Mucosa of rectum (tissue), 2 donors: ENCODE results near the gene XRCC3.
A peak's percentile ranks its signal among the peaks of the same experiment; 100 is the strongest.

Experiments used
- H3K27ac ChIP-seq, 2 donors: one replicate each; pipeline ENCODE4 v1.7.0; 2013; ENCODE audit warnings: inconsistent platforms in 2 of 2, low read depth in 2 of 2, low read length in 2 of 2
- H3K27me3 ChIP-seq, 2 donors: one replicate each; pipeline ENCODE4 v1.7.0; 2013; ENCODE audit warnings: low read length in 2 of 2; ENCODE audit not compliant: control insufficient read depth in 2 of 2, insufficient read depth in 2 of 2
- H3K36me3 ChIP-seq, 2 donors: one replicate each; pipeline ENCODE4 v1.7.0; 2013; ENCODE audit warnings: low read length in 2 of 2; ENCODE audit not compliant: control insufficient read depth in 2 of 2, insufficient read depth in 2 of 2
- H3K4me1 ChIP-seq, 2 donors: one replicate each; pipeline ENCODE4 v1.7.0; 2013; ENCODE audit warnings: low read length in 2 of 2, mild to moderate bottlenecking in 1 of 2; ENCODE audit not compliant: control insufficient read depth in 2 of 2, insufficient read depth in 2 of 2
- H3K4me3 ChIP-seq, 2 donors: one replicate each; pipeline ENCODE4 v1.7.0; 2013; ENCODE audit warnings: low read length in 2 of 2
- H3K9ac ChIP-seq, 2 donors: one replicate each; pipeline ENCODE4 v1.7.0; 2013; ENCODE audit warnings: low read length in 2 of 2, low read depth in 1 of 2, mild to moderate bottlenecking in 1 of 2
- H3K9me3 ChIP-seq, 2 donors: one replicate each; pipeline ENCODE4 v1.7.0; 2013; ENCODE audit warnings: low read length in 2 of 2; ENCODE audit not compliant: control insufficient read depth in 2 of 2
- donor health status: healthy.
- donor health status: Normal muscosa, but diverticular disease.

The XRCC3 gene

DNA sequence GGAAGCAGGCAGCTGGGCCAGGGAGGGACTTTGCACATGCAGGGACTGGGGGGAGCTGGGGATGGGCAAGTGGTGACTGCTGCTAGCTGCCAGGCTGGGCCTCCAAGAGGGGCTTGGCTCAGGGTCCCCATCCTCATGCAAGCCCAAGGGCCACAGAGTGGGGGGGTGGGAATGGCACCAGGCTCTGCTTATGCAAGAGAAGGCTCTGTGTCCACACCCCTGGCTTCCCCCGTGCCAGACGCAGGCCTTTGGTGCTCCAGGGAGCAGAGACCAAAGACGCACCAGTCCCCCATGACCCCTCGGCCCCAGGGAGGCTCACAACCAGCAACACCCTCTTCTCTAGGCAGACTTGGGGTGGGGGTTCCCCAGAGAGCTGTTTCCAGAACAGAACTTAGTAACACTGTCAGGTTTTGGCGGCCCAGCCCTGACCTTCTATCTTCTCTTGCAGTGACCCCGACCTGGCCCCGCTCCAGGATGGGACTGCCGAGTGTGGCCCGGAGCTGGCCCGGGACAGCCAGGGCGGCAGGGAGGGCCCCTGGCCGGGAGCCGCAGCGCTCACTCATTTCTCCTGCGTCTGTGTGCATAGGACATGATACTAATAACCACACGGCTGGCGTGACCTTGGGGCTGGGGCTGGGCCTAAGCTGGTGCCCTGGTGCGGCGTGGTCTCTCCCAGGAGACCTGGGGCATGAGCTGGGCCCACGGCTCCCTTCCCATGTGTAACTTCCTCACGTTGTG, 14.3 kb downstream of the XRCC3 start:
- H3K27ac ChIP-seq: no peak overlapping the region
- peaks cover 22 to 24% of the 10 kb centered on the region in 2 donors for H3K4me1 ChIP-seq
- no peak overlapping the region for H3K4me3 ChIP-seq
- H3K27me3 ChIP-seq: no peaks in the 10 kb centered on the region
- H3K9ac ChIP-seq: no peak overlapping the region
- H3K36me3 ChIP-seq: peaks cover 33 to 45% of the 10 kb centered on the region in 2 donors
- no peaks in the 10 kb centered on the region for H3K9me3 ChIP-seq

- H3K36me3 ChIP-seq: peaks cover 27 to 45% of the 10 kb centered on the region in 2 donors
- H3K27me3 ChIP-seq: no peaks in the 10 kb centered on the region
- H3K4me1 ChIP-seq: peaks cover 22 to 24% of the 10 kb centered on the region in 2 donors
- H3K4me3 ChIP-seq: no peak overlapping the region
- H3K9ac ChIP-seq: no peak overlapping the region
- H3K9me3 ChIP-seq: no peaks in the 10 kb centered on the region
- no peak overlapping the region for H3K27ac ChIP-seq
Measured at GRCh38 chr14:103699901-103700752, 15.1 kb downstream of the XRCC3 start.

GRCh38 chr14:103699261-103699661, 16.0 kb downstream of the XRCC3 start:
- Histone ChIP-seq H3K36me3 (peaks cover 32 to 47% of the 10 kb centered on the region in 2 donors), H3K4me1 (peaks cover 22 to 24% of the 10 kb centered on the region in 2 donors), H3K27ac (no peak overlapping the region), H3K9me3 (no peaks in the 10 kb centered on the region), H3K9ac (no peak overlapping the region), H3K27me3 (no peaks in the 10 kb centered on the region), H3K4me3 (no peak overlapping the region)

- no peak overlapping the region for H3K9ac ChIP-seq
- H3K27ac ChIP-seq: peak overlapping the region; percentile 27 to 52
- peaks cover 29 to 49% of the 10 kb centered on the region in 2 donors for H3K36me3 ChIP-seq
- no peaks in the 10 kb centered on the region for H3K9me3 ChIP-seq
- no peaks in the 10 kb centered on the region for H3K27me3 ChIP-seq
- peaks cover 24 to 26% of the 10 kb centered on the region in 2 donors for H3K4me1 ChIP-seq
- H3K4me3 ChIP-seq: no peak overlapping the region
Measured at GRCh38 chr14:103698380-103699260, 16.6 kb downstream of the XRCC3 start.

DNA sequence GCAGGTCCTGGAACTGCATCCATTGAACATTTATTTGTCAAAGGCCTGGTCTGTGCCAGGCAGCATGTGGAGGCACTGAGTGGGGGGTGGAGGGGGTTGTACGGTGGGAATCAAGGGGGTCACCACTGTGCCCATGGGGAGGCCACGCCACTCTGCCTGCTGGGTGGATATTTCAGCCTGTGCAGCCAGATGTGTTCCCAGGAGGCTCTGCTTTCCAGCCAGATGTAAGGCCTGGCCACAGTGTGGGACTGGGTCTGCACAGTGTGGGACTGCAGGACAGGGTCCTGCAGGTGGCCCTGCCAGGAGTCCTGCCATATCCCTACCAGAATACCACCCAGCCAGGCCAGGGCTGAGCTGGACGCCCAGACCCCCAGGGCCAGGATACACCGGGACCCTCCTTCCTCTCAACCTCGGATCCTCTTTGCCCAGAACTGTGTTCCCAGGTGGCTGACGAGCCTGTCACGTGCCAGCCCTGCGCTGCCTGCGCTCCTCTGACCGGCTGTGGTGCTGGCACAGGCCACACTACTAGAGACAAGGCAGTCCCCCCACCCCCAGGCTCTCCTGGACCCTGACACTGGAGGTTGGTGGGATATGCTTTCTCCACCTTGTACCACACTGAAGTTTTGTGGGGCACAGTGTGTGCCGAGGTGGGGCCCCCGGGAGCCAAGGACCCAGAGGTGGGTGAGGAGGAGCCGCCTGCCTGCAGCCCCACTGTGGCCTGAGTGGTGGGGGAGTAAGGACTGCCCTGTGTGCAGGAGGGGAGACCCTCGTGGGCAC, 17.5 kb downstream of the XRCC3 start:
- Histone ChIP-seq H3K36me3 (peaks cover 24 to 51% of the 10 kb centered on the region in 2 donors), H3K27me3 (no peaks in the 10 kb centered on the region), H3K4me3 (no peak overlapping the region), H3K9me3 (no peaks in the 10 kb centered on the region), H3K4me1 (peaks cover 29% of the 10 kb centered on the region in 2 donors), H3K27ac (peak overlapping the region in 1 of 2 donors; percentile 52), H3K9ac (no peak overlapping the region)

DNA sequence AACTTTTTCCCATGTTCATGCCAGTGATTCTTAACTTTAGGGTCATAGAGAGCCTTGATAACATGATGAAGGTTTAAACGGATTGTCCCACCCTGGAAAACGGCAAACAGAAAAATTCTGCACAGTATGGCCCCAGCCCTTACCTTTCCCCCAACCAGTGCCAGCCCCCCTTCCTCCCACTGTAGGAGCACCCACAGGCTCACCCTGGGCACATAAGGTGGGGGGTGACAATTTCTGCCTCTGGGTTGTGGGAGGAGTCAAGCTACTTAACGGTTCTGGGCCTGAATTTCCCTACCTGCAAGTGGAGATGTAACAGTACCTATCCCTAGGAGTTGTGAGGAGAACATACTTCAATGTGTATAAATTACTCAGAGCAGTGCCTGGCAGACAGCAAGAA, 18.0 kb downstream of the XRCC3 start:
- H3K27me3 ChIP-seq: no peaks in the 10 kb centered on the region
- no peak overlapping the region for H3K9ac ChIP-seq
- peaks cover 21 to 47% of the 10 kb centered on the region in 2 donors for H3K36me3 ChIP-seq
- H3K27ac ChIP-seq: peak overlapping the region in 1 of 2 donors; percentile 9
- H3K4me1 ChIP-seq: peaks cover 29% of the 10 kb centered on the region in 2 donors
- H3K9me3 ChIP-seq: no peaks in the 10 kb centered on the region
- no peak overlapping the region for H3K4me3 ChIP-seq

DNA sequence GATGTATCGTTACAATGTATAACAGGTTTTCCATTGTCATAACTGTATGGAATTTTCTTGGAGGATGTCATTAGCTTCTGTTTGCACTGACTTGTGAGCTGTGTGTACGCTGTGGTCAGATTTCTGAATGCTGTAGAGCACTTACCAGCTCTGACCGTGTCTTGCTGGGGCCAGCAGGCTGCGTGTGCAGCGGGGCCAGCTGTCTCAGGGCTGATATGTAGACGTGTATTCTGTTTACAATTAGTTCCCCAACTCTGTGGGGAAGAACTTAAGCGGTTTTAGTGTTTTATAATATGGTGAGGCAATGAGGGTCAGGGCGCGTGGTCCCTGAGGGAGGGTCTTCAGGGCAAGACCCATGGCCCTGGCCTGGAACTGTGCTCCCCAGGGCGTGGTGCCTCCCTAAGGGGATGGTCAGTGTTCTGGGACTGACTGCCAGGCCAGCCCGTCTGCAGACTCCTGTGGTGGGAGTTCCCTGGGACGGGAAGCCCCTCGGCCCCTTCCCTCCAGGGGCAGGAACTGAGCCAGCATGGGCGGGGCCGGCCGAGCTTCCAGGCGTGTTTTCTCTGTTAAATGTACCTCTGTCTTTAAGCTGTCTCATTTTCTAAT, 18.7 kb downstream of the XRCC3 start:
- H3K36me3 ChIP-seq: peaks cover 19 to 45% of the 10 kb centered on the region in 2 donors
- no peak overlapping the region for H3K9ac ChIP-seq
- peaks cover 29% of the 10 kb centered on the region in 2 donors for H3K4me1 ChIP-seq
- peak overlapping the region in 1 of 2 donors; percentile 7 for H3K4me3 ChIP-seq
- no peaks in the 10 kb centered on the region for H3K27me3 ChIP-seq
- H3K27ac ChIP-seq: peak overlapping the region; percentile 21 to 48
- H3K9me3 ChIP-seq: no peaks in the 10 kb centered on the region

- Histone ChIP-seq H3K4me3 (no peak overlapping the region), H3K9me3 (no peaks in the 10 kb centered on the region), H3K36me3 (peaks cover 19 to 45% of the 10 kb centered on the region in 2 donors), H3K9ac (no peak overlapping the region), H3K27me3 (no peaks in the 10 kb centered on the region), H3K27ac (peak overlapping the region in 1 of 2 donors; percentile 48), H3K4me1 (peaks cover 29% of the 10 kb centered on the region in 2 donors)
Measured at GRCh38 chr14:103696070-103696402, 19.2 kb downstream of the XRCC3 start.
